ENCODE measurements around the gene HSPBAP1.

GRCh38 chr3:122789585-122790273 lies 3.9 kb downstream of the HSPBAP1 start:
- TF ChIP-seq MNT (IDR thresholded peaks at IDR 0.05) (no peak), ZNF460 (CRISPR knock-in tag; IDR thresholded peaks at IDR 0.05; ENCODE audit: borderline replicate concordance) (no peak)

All from HepG2 (cell line).